Common myeloid progenitor, CD34-positive (primary cell): Measurements from ENCODE around the gene FUT1.

Experiments
- CTCF ChIA-PET: fragments of 350-600 bp; sonication (Branson Sonifier 250); formaldehyde crosslinking; loops from one replicate; lab custom pipeline; 2021; ENCODE audit warnings: antibody characterized with exemption; lab: Charles Lee
- POLR2A ChIA-PET: fragments of 350-600 bp; sonication (Branson Sonifier 250); formaldehyde crosslinking; loops from one replicate; lab custom pipeline; 2021; ENCODE audit warnings: antibody characterized with exemption; lab: Charles Lee
- DNase-seq, 3 donors: peaks; one replicate each; pipeline versions ENCODE4 v3.0.0 to v3.0.0-alpha.2; 2013
- H3K27ac ChIP-seq, 2 experiments: 1 replicate in 1 of 2; 2 replicates in 1 of 2; pipeline ENCODE4 v1.7.0; 2013; ENCODE audit warnings: inconsistent platforms in 2 of 2, low read length in 2 of 2, mild to moderate bottlenecking in 2 of 2, low read depth in 1 of 2, moderate library complexity in 1 of 2; ENCODE audit not compliant: severe bottlenecking in 2 of 2, insufficient read depth in 1 of 2, poor library complexity in 1 of 2
- H3K27me3 ChIP-seq, 5 experiments: replicated peaks in 2 of 5; 1 replicate in 3 of 5; 2 replicates in 2 of 5; pipeline versions ENCODE4 v1.6.1 to v1.7.0; 2013; ENCODE audit warnings: low read length in 4 of 5, mild to moderate bottlenecking in 2 of 5, moderate library complexity in 2 of 5, inconsistent platforms in 1 of 5; ENCODE audit not compliant: insufficient read depth in 5 of 5, control insufficient read depth in 4 of 5
- H3K36me3 ChIP-seq, 4 experiments: 1 replicate in 2 of 4; 2 replicates in 2 of 4; pipeline versions ENCODE4 v1.6.1 to v1.7.0; 2013; ENCODE audit warnings: low read length in 3 of 4, control low read depth in 1 of 4, mild to moderate bottlenecking in 1 of 4; ENCODE audit not compliant: control insufficient read depth in 4 of 4, insufficient read depth in 4 of 4
- H3K4me1 ChIP-seq, 4 experiments: 1 replicate in 3 of 4; 2 replicates in 1 of 4; pipeline versions ENCODE4 v1.6.1 to v1.7.1; 2013; ENCODE audit warnings: low read length in 3 of 4, mild to moderate bottlenecking in 3 of 4, control low read depth in 1 of 4, inconsistent platforms in 1 of 4, moderate library complexity in 1 of 4; ENCODE audit not compliant: control insufficient read depth in 4 of 4, insufficient read depth in 4 of 4; ENCODE audit errors: control extremely low read depth in 1 of 4
- H3K4me3 ChIP-seq, 7 experiments: 1 replicate in 4 of 7; 2 replicates in 3 of 7; pipeline versions ENCODE4 v1.5.1 to v1.7.0; 2013; ENCODE audit warnings: mild to moderate bottlenecking in 7 of 7, low read length in 6 of 7, moderate library complexity in 6 of 7, inconsistent platforms in 2 of 7, low read depth in 2 of 7, control low read depth in 1 of 7; ENCODE audit not compliant: insufficient read depth in 4 of 7, control insufficient read depth in 1 of 7; ENCODE audit errors: extremely low read depth in 1 of 7
- H3K9me3 ChIP-seq, 5 experiments: 1 replicate in 4 of 5; 2 replicates in 1 of 5; pipeline versions ENCODE4 v1.6.1 to v1.7.1; 2013; ENCODE audit warnings: low read length in 4 of 5, mild to moderate bottlenecking in 2 of 5, inconsistent platforms in 1 of 5, low read depth in 1 of 5, moderate library complexity in 1 of 5; ENCODE audit not compliant: control insufficient read depth in 4 of 5, insufficient read depth in 2 of 5; ENCODE audit errors: control extremely low read depth in 1 of 5
- WGBS: methylation state at CpG from one replicate; pipeline ENCODE4 v1.1.5; 2013; ENCODE audit not compliant: insufficient coverage; 5-methylcytosine and 5-hydroxymethylcytosine counted together

The FUT1 gene

DNA sequence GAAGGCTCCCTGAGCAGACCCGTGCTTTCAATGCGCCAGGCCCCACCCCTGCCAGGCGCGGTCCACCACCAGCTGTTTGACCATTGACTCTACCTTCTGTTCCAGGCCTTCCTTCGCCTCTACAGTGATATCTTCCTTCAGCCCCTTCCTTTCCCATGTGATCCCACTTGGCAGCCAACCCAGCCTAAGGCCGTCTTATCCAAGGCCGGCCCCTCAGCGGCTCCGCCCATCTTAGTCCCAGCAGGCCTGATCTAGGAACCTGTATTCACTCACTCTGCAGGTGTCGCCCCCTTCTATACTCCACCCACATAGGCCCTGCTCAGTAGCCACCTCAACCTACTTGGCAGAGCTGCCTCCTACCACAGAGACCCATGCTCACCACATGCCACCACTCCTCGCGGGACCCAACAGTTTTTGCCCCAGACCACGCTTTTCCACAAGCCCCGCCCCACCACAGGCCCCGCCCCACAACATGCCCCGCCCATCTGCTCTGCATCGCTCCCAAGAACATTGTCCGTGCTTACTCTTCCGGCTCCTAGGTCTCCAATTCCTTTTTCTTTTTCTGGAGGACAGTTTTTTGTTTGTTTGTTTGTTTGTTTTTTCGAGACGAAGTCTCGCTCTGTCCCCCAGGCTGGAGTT is 15.0 kb downstream of the FUT1 start:
- WGBS, result 94% methylated on average over 18 of the region's 22 CpGs
- Histone ChIP-seq H3K9me3 (no peaks in the 10 kb centered on the region), H3K27me3 (peaks cover 0 to 20% (median 14%) of the 10 kb centered on the region in 5 experiments), H3K27ac (peak overlapping the region in 1 of 2 experiments; percentile 19), H3K4me1 (peaks cover 0 to 34% (median 31%) of the 10 kb centered on the region in 4 experiments), H3K36me3 (no peaks in the 10 kb centered on the region), H3K4me3 (no peak overlapping the region)
- peak in 1 of 3 donors; percentile 22 for DNase-seq
- CTCF ChIA-PET, result interaction anchor here (0.7 to 3.5 kb wide), 4 partner anchors 12 to 61 kb away, joined by 3 to 16 read pairs (median 6); no protein-coding TSS in a partner anchor
- POLR2A ChIA-PET, result no interaction called here

DNA sequence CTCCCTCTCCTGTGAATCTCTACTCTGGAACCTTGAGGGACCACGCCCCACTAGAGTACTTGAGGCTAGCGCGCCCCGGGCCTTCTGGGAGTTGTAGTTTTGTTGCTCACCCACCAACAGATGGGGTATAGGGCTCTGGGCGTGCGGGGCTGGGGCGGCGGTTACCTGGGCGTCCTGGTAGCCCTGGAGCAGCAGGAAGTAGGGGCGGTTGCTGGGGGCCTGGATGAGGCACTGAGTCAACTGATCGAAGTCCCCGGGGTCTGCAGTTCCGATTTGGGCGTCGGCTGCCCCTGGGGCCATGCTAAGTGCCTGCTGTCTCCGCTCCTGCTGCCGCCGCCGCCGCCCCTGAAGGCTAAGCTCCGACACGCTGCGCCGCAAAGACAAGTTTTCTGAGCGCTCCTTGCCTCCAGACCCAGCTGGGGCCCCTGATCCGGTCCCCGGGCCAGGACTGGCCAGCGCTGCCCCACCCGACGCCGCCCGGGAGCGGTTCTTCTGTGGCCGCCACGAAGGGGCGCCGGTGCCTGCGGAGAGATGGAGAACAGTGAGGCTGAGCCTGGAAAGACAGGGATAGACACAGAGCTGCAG is 17.3 kb downstream of the FUT1 start:
- no peaks in the 10 kb centered on the region for H3K9me3 ChIP-seq
- no peak overlapping the region for H3K4me3 ChIP-seq
- ChIA-PET POLR2A (interaction anchor here (0.6 kb wide), 1 partner anchor 97 kb away, joined by 6 read pairs; no protein-coding TSS in a partner anchor), CTCF (interaction anchor here (0.7 kb wide), 1 partner anchor 751 kb away, joined by 3 read pairs; no protein-coding TSS in a partner anchor)
- H3K36me3 ChIP-seq, result no peaks in the 10 kb centered on the region
- no peak overlapping the region for H3K27ac ChIP-seq
- peaks cover 0 to 11% (median 7%) of the 10 kb centered on the region in 5 experiments for H3K27me3 ChIP-seq
- no peak for DNase-seq
- peaks cover 0 to 17% (median 16%) of the 10 kb centered on the region in 4 experiments for H3K4me1 ChIP-seq
- 96% methylated on average over 28 of the region's 38 CpGs for WGBS

DNA sequence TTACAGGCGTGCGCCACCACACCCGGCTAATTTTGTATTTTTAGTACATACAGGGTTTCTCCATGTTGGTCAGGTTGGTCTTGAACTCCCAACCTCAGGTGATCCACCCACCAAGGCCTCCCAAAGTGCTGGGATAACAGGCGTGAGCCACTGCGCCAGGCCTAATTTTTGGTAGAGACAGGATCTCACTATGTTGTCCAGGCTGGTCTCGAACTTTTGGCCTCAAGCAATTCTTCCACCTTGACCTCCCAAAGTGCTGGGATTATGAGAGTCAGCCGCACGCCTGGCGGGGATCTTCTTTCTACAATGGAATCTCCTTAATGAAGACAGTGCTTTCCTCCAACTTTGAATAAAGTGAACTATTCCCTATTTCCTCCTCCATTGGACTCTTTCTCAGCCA is 17.8 kb downstream of the FUT1 start:
- POLR2A ChIA-PET, result no interaction called here
- CTCF ChIA-PET, result interaction anchor here (0.7 kb wide), 1 partner anchor 752 kb away, joined by 3 read pairs; no protein-coding TSS in a partner anchor
- no peak overlapping the region for H3K27ac ChIP-seq
- H3K4me1 ChIP-seq, result peaks cover 0 to 12% (median 11%) of the 10 kb centered on the region in 4 experiments
- no peaks in the 10 kb centered on the region for H3K36me3 ChIP-seq
- no peak for DNase-seq
- H3K27me3 ChIP-seq, result peaks cover 0 to 6% (median 3%) of the 10 kb centered on the region in 5 experiments
- 100% methylated on average over 7 of the region's 9 CpGs for WGBS
- no peaks in the 10 kb centered on the region for H3K9me3 ChIP-seq
- no peak overlapping the region for H3K4me3 ChIP-seq

GRCh38 chr19:48731452-48731851 is 21.0 kb downstream of the FUT1 start:
- 93% methylated on average over 4 of the region's 4 CpGs for WGBS
- no peak overlapping the region for H3K27ac ChIP-seq
- peaks cover 0 to 7% (median 5%) of the 10 kb centered on the region in 4 experiments for H3K4me1 ChIP-seq
- peaks cover 0 to 3% (median 0%) of the 10 kb centered on the region in 5 experiments for H3K27me3 ChIP-seq
- ChIA-PET CTCF (no interaction called here), POLR2A (no interaction called here)
- no peak for DNase-seq
- no peaks in the 10 kb centered on the region for H3K36me3 ChIP-seq
- H3K4me3 ChIP-seq, result no peak overlapping the region
- peaks cover 0 to 3% (median 0%) of the 10 kb centered on the region in 5 experiments for H3K9me3 ChIP-seq

DNA sequence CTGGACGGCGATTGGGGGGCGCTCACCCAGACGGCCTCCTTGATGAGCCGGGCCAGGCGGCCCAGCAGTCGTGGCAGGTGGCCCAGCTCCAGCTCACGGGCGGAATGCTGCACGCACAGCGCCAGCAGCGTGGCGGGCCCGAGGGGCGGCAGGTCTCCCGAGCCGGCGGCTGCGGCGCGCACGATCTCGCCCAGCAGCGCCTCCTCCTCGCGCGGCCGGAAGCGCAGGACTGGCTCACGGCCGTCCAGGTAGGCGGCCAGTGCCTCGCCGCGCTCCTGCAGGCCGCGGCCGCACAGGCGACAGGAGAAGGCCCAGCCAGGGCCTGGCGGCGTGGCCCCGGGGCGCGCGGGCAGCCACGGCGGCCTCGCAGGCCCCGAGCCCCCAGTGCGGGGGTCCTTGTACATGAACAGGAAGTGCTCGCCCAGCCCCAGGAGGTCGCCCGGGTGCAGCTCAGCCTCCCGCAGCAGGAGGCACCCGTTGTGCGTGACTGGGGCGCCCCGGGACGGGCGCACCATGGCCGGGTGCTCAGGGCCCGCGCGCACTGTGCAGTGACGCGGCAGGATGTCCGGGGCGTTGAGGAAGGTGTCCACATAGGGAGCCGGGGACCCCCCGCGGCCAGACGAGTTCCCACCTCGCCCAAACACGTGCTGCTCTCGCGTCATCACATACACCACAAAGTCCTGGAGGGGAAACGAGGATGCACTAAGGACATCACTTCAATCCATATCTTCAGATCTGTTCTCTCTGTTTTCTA is 23.4 kb downstream of the FUT1 start:
- Histone ChIP-seq H3K4me3 (no peak overlapping the region), H3K27me3 (peaks cover 0 to 3% (median 0%) of the 10 kb centered on the region in 5 experiments), H3K4me1 (peaks cover 0 to 21% (median 13%) of the 10 kb centered on the region in 4 experiments), H3K36me3 (no peaks in the 10 kb centered on the region), H3K9me3 (peaks cover 0 to 3% (median 0%) of the 10 kb centered on the region in 5 experiments), H3K27ac (no peak overlapping the region)
- ChIA-PET POLR2A (no interaction called here), CTCF (no interaction called here)
- no peak for DNase-seq
- WGBS, result 92% methylated on average over 64 of the region's 77 CpGs

DNA sequence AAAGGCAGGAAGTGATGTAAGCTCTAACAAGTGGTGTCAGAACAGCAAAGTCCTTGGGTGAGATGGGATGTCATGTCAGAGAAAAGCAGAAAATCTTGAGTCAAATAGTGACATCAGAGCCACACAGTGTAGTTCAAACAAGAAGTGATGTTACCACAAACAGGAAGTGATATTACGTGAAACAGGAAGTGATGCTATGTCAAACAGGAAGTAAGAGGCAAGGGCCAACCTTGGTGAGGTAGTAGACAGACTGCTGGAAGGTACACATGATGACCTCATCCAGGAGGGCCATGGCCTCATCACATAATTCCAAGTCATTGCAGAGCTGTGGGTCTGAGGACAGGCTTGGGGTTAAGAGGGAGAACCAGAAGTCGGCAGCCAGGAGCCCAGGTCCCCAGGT is 25.9 kb downstream of the FUT1 start:
- H3K4me3 ChIP-seq, result no peak overlapping the region

More for the DNA sequence above, 25.9 kb downstream of the FUT1 start:
- no peak overlapping the region for H3K27ac ChIP-seq
- DNase-seq, result peak; percentile 87 to 94 (median 91)
- peaks cover 0 to 3% (median 0%) of the 10 kb centered on the region in 5 experiments for H3K9me3 ChIP-seq
- no peaks in the 10 kb centered on the region for H3K36me3 ChIP-seq
- peaks cover 0 to 21% (median 15%) of the 10 kb centered on the region in 4 experiments for H3K4me1 ChIP-seq
- ChIA-PET POLR2A (no interaction called here), CTCF (interaction anchor here (0.9 to 3.4 kb wide), 4 partner anchors 10 to 51 kb away, joined by 4 to 17 read pairs (median 12); partner anchors contain the start of gene RASIP1)
- no peaks in the 10 kb centered on the region for H3K27me3 ChIP-seq
- 50% methylated on average over 2 of the region's 2 CpGs for WGBS
